Upper lobe of left lung (tissue), 6 donors: ENCODE measurements around the gene MZF1. TPM values are rescaled to one million over a fixed set of nuclear protein-coding genes. Genes with fewer than 3 reads are reported as not detected.

Source experiments
- ATAC-seq, 2 donors: fragments of 200-7000 bp; cut with Tn5 transposase; one replicate each; pipeline ENCODE4 v1.9.1; 2022; ENCODE audit warnings: mild to moderate bottlenecking in 2 of 2, moderate library complexity in 2 of 2; ENCODE audit not compliant: low FRiP score in 2 of 2
- DNase-seq, 2 donors: peaks; one replicate each; pipeline ENCODE4 v3.0.0-alpha.2; 2019 to 2020
- H3K27ac ChIP-seq, 4 donors: fragments of 200-600 bp; sonication (generic); one replicate each; pipeline ENCODE4 v1.5.1; 2016 to 2019
- H3K27me3 ChIP-seq, 4 donors: fragments of 200-600 bp; sonication (generic); one replicate each; pipeline ENCODE4 v1.5.1; 2017 to 2019
- H3K36me3 ChIP-seq, 4 donors: fragments of 200-600 bp; sonication (generic); one replicate each; pipeline ENCODE4 v1.5.1; 2016 to 2019
- H3K4me1 ChIP-seq, 4 donors: fragments of 200-600 bp; sonication (generic); one replicate each; pipeline ENCODE4 v1.5.1; 2018 to 2019
- H3K4me3 ChIP-seq, 4 donors: fragments of 200-600 bp; sonication (generic); one replicate each; pipeline ENCODE4 v1.5.1; 2017 to 2019; ENCODE audit warnings: mild to moderate bottlenecking in 2 of 4, moderate library complexity in 1 of 4
- H3K9me3 ChIP-seq, 4 donors: fragments of 200-600 bp; sonication (generic); one replicate each; pipeline ENCODE4 v1.5.1; 2018 to 2019
- CTCF ChIP-seq, 6 experiments: fragments of 450-650 bp in 4 of 6; fragments of 200-600 bp in 2 of 6; sonication (generic) in 2 of 6; IDR thresholded peaks; one replicate each; pipeline ENCODE4 v1.5.1; 2016 to 2019; ENCODE audit warnings: antibody characterized with exemption in 6 of 6
- EP300 ChIP-seq, 4 donors: sonication (generic); formaldehyde crosslinking; IDR thresholded peaks; one replicate each; pipeline ENCODE4 v1.5.1; 2017; ENCODE audit warnings: antibody characterized with exemption in 4 of 4, control low read depth in 2 of 4
- POLR2A ChIP-seq, 4 donors: fragments of 450-650 bp; IDR thresholded peaks; one replicate each; pipeline ENCODE4 v1.5.1; 2016 to 2017; ENCODE audit warnings: antibody characterized with exemption in 4 of 4, mild to moderate bottlenecking in 2 of 4
- POLR2AphosphoS5 ChIP-seq, 2 donors: sonication (generic); formaldehyde crosslinking; IDR thresholded peaks; one replicate each; pipeline ENCODE4 v1.5.1; 2017; ENCODE audit warnings: antibody characterized with exemption in 2 of 2
- WGBS, 2 donors: methylation state at CpG; one replicate each; pipeline ENCODE4 v1.1.5; 2017 to 2018; 5-methylcytosine and 5-hydroxymethylcytosine counted together
- total RNA-seq, 6 donors: library from RNA; depleted of rRNA in 4 of 6; stranded (reverse); fragments of >200 nt in 4 of 6; gene quantifications; one replicate each; pipeline versions ENCODE4 v1.1.0 to v1.2.1, GENCODE V29; 2016 to 2021
- donor health status: DM: no; HTN: no; CAD: no; lungs with moderate emphysema.
- donor health status: DM: no; HTN: yes; CAD: no; lungs with severe emphysema.

Gene MZF1
- total RNA-seq, 6 donors from 2014 or later, result 34.8 to 162 (median 45.5) TPM

- Histone ChIP-seq H3K9me3 (no peaks in the 10 kb centered on the region), H3K27ac (peak overlapping the region; percentile 98 to 100 (median 98)), H3K4me1 (peaks cover 52 to 70% (median 57%) of the 10 kb centered on the region in 4 donors), H3K27me3 (peaks cover 0 to 3% (median 0%) of the 10 kb centered on the region in 4 donors), H3K4me3 (peak overlapping the region; percentile 71 to 96 (median 86)), H3K36me3 (peaks cover 9 to 30% (median 22%) of the 10 kb centered on the region in 4 donors)
- WGBS, 2 donors, result 30 to 35% methylated on average over 12 of the region's 12 CpGs
- DNase-seq (no peak), ATAC-seq (no peak)
- TF ChIP-seq EP300 (IDR thresholded peaks at IDR 0.05) (no peak), CTCF (IDR thresholded peaks at IDR 0.05) (no peak), POLR2A (IDR thresholded peaks at IDR 0.05) (no peak), POLR2AphosphoS5 (IDR thresholded peaks at IDR 0.05) (no peak)
Observed at GRCh38 chr19:58557221-58558065, 15.7 kb downstream of the MZF1 start.

GRCh38 chr19:58556622-58557220, 16.4 kb downstream of the MZF1 start:
- no peak for DNase-seq
- no peak for ATAC-seq
- Histone ChIP-seq H3K4me3 (peak overlapping the region in 3 of 4 donors; percentile 71 to 96 (median 83)), H3K4me1 (peaks cover 44 to 63% (median 50%) of the 10 kb centered on the region in 4 donors), H3K36me3 (peaks cover 17 to 37% (median 30%) of the 10 kb centered on the region in 4 donors), H3K27ac (peak overlapping the region; percentile 98 to 100 (median 98)), H3K27me3 (no peaks in the 10 kb centered on the region), H3K9me3 (no peaks in the 10 kb centered on the region)
- TF ChIP-seq POLR2AphosphoS5 (IDR thresholded peaks at IDR 0.05), result no peak
- no peak for TF ChIP-seq EP300 (IDR thresholded peaks at IDR 0.05)
- no peak for TF ChIP-seq CTCF (IDR thresholded peaks at IDR 0.05)
- TF ChIP-seq POLR2A (IDR thresholded peaks at IDR 0.05), result no peak
- WGBS, 2 donors, result 55 to 60% methylated on average over 9 to 10 of the region's 10 CpGs

- no peak for ATAC-seq
- Histone ChIP-seq H3K27me3 (no peaks in the 10 kb centered on the region), H3K9me3 (no peaks in the 10 kb centered on the region), H3K36me3 (peaks cover 22 to 43% (median 36%) of the 10 kb centered on the region in 4 donors), H3K27ac (peak overlapping the region; percentile 24 to 100 (median 96)), H3K4me1 (peaks cover 41 to 57% (median 45%) of the 10 kb centered on the region in 4 donors), H3K4me3 (peak overlapping the region in 1 of 4 donors; percentile 91)
- no peak for DNase-seq
- no peak for TF ChIP-seq POLR2A (IDR thresholded peaks at IDR 0.05)
- TF ChIP-seq EP300 (IDR thresholded peaks at IDR 0.05), result no peak
- TF ChIP-seq POLR2AphosphoS5 (IDR thresholded peaks at IDR 0.05), result no peak
- TF ChIP-seq CTCF (IDR thresholded peaks at IDR 0.05), result no peak
- WGBS, 2 donors, result 81 to 91% methylated on average over 9 to 16 of the region's 16 CpGs
Observed at GRCh38 chr19:58555920-58556621, 17.1 kb downstream of the MZF1 start.

- DNase-seq, result no peak
- Histone ChIP-seq H3K27ac (peak overlapping the region; percentile 92 to 100 (median 95)), H3K27me3 (no peaks in the 10 kb centered on the region), H3K4me1 (peaks cover 41 to 56% (median 45%) of the 10 kb centered on the region in 4 donors), H3K36me3 (peaks cover 26 to 50% (median 43%) of the 10 kb centered on the region in 4 donors), H3K4me3 (peak overlapping the region; percentile 0 to 91 (median 83)), H3K9me3 (no peaks in the 10 kb centered on the region)
- WGBS, 2 donors, result 43 to 58% methylated on average over 3 to 4 of the region's 4 CpGs
- no peak for TF ChIP-seq POLR2A (IDR thresholded peaks at IDR 0.05)
- TF ChIP-seq POLR2AphosphoS5 (IDR thresholded peaks at IDR 0.05), result no peak
- no peak for TF ChIP-seq EP300 (IDR thresholded peaks at IDR 0.05)
- TF ChIP-seq CTCF (IDR thresholded peaks at IDR 0.05), result no peak
- ATAC-seq, result no peak
Observed at GRCh38 chr19:58555369-58555885, 17.7 kb downstream of the MZF1 start.
